Measurements from ENCODE around the gene MLLT1. TPM values are rescaled to one million over a fixed set of nuclear protein-coding genes. Genes with fewer than 3 reads are reported as not detected.

Gene MLLT1
- total and polyA plus RNA-seq, 9 donors: 11.1 to 116 (median 78.4) TPM

DNA sequence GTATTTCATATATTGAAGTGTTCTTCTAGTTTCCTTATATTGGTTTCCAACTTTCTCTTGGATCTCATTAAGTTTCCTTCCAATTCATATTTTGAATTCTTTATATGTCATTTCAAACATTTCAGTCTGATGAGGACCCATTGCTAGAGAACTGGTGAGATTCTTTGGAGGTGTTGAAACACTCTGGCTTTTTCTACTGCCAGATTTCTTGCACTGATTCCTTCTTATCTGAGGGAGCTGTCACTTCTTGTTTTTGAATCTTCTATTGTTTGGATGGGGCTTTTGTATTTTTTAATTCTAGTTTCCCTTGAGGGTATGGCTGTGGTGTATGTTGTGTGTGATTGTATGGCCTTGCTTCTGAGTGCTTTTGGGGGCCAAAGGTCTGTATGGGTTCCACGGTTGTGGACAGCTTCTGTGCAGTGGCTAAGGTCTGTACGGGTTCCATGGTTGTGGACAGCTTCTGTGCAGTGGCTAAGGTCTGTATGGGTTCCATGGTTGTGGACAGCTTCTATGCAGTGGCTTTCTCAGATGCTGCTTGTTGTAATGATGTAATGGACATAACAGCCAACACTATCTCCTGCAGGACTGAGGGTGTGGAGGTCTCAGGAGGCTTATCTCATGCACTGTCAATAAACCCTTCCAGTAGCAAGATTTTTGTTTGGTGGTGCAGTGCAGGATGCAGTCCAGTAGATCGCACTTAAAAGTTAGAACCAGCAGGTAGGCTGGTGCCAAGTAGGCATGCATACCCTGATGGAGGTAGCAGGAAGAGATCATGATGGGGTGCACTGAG lies 107.5 kb downstream of the MLLT1 start:
- Histone ChIP-seq H3K9me3 (no peaks in the 10 kb centered on the region), H3K27me3 (no peaks in the 10 kb centered on the region), H3K27ac (no peak overlapping the region), H3K4me3 (no peak overlapping the region), H3K36me3 (no peaks in the 10 kb centered on the region), H3K4me1 (ENCODE audit: insufficient read depth) (no peaks in the 10 kb centered on the region)
- no peak for TF ChIP-seq EP300 (IDR thresholded peaks at IDR 0.05)
- TF ChIP-seq, protein P1, sequence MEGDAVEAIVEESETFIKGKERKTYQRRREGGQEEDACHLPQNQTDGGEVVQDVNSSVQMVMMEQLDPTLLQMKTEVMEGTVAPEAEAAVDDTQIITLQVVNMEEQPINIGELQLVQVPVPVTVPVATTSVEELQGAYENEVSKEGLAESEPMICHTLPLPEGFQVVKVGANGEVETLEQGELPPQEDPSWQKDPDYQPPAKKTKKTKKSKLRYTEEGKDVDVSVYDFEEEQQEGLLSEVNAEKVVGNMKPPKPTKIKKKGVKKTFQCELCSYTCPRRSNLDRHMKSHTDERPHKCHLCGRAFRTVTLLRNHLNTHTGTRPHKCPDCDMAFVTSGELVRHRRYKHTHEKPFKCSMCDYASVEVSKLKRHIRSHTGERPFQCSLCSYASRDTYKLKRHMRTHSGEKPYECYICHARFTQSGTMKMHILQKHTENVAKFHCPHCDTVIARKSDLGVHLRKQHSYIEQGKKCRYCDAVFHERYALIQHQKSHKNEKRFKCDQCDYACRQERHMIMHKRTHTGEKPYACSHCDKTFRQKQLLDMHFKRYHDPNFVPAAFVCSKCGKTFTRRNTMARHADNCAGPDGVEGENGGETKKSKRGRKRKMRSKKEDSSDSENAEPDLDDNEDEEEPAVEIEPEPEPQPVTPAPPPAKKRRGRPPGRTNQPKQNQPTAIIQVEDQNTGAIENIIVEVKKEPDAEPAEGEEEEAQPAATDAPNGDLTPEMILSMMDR (IDR thresholded peaks at IDR 0.05): no peak
- no peak for DNase-seq
- 84 to 87% (median 87%) methylated on average over 3 of the region's 3 CpGs for WGBS, 3 donors
- intact Hi-C loops (cut with DNase I): loop anchor here in 1 of 4 donors (10.0 kb wide), 1 partner anchor 1543 kb away; no protein-coding TSS in a partner anchor

DNA sequence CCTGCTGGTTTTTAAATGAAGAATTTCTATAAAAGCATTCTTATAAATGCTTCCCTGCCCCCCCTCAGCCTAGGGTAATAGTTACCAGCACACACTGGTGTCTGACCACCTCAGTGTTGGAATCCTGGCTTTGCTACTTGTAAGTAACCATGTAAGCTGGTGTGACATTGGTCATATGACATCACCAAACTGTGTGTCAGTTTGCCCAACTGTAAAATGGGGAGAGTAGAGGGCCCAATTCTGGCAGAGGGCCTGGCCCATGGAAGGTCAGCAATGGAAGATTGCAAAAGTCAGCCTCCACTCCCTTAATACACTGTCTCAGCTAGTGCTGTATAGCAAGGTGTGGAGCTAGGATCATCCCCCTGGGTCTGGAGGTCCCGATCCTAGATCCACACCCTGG lies 112.7 kb downstream of the MLLT1 start:
- TF ChIP-seq, protein P1 (IDR thresholded peaks at IDR 0.05): no peak
- TF ChIP-seq POLR2A (IDR thresholded peaks at IDR 0.05) (no peak), EP300 (IDR thresholded peaks at IDR 0.05) (no peak)
- intact Hi-C loops (cut with DNase I): no loop called here
- H3K27ac ChIP-seq: no peak overlapping the region
- H3K4me3 ChIP-seq: no peak overlapping the region
- WGBS, 3 donors: 72 to 100% (median 83%) methylated on average over 1 of the region's 1 CpG
- no peak for DNase-seq
- H3K36me3 ChIP-seq: no peaks in the 10 kb centered on the region
- H3K9me3 ChIP-seq: no peaks in the 10 kb centered on the region
- no peaks in the 10 kb centered on the region for H3K4me1 ChIP-seq (ENCODE audit: insufficient read depth)
- H3K27me3 ChIP-seq: no peaks in the 10 kb centered on the region

DNA sequence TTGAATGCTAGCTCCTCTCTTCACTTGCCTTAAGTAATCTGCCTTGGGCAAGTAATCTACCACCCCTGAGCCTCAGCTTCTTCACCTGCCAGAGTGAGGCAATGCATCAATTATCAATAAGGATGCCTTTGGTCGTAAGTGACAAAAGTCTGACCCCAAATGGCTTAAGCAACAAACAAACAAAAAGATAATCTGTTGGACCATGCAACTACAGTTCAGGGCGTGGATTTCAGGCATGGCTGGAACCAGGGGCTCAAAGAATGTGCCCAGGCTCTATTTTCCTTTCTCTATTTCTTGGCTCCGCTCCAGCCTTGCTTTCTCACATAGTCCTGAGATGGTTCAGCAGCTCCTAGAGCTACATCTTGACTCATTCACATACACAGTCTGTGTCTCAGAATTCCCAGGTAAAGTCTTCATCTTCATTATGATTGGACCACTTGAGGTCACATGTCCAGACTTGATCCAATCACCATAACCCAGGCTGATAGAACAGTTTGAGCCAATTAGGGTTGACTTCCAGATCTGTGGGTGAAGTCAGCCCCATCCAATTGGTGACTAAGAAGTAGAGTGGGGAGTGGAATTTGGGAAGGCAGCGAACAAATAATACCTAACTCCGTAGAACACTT lies 114.8 kb downstream of the MLLT1 start:
- DNase-seq: no peak
- TF ChIP-seq POLR2A (IDR thresholded peaks at IDR 0.05) (no peak), EP300 (IDR thresholded peaks at IDR 0.05) (no peak)
- TF ChIP-seq, protein P1 (IDR thresholded peaks at IDR 0.05): no peak
- Histone ChIP-seq H3K36me3 (no peaks in the 10 kb centered on the region), H3K27me3 (no peaks in the 10 kb centered on the region), H3K27ac (no peak overlapping the region), H3K4me1 (ENCODE audit: insufficient read depth) (no peaks in the 10 kb centered on the region), H3K4me3 (no peak overlapping the region), H3K9me3 (no peaks in the 10 kb centered on the region)
- intact Hi-C loops (cut with DNase I): no loop called here
- WGBS, 3 donors: 87 to 90% (median 89%) methylated on average over 5 of the region's 5 CpGs

DNA sequence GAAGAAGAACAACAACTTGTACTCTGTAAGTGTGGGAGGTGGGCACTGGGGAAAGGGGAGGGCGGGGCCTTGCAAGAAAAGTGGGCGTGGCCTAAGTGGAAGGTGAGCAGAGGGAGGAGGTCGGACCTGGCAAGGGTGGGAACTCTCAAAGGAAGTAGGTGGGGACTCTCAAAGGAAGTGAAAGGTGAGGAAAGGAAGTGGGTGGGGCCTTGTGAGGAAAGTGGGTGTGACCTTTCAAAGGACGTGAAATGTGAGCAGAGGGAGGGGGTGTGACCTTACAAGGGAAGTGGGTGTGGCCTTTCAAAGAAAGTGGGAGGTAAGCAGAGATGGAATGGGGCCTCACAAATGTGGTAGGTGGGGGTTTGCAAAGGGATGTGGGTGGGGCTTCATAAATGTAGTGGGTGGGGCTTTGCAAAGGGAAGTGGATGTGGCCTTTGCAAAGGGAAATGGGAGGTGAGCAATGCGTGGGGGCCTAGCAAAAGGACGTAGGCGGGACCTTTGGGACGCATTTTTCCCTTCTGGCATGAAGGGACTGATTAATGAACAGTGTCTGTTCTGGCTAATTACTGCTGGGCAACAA lies 118.4 kb downstream of the MLLT1 start:
- intact Hi-C loops (cut with DNase I): no loop called here
- Histone ChIP-seq H3K4me3 (no peak overlapping the region), H3K4me1 (ENCODE audit: insufficient read depth) (no peaks in the 10 kb centered on the region), H3K9me3 (peaks cover 3 to 4% of the 10 kb centered on the region in 2 donors), H3K36me3 (no peaks in the 10 kb centered on the region), H3K27me3 (no peaks in the 10 kb centered on the region), H3K27ac (no peak overlapping the region)
- DNase-seq: no peak
- WGBS, 3 donors: 30 to 47% (median 42%) methylated on average over 8 of the region's 8 CpGs
- TF ChIP-seq EP300 (IDR thresholded peaks at IDR 0.05) (no peak), POLR2A (IDR thresholded peaks at IDR 0.05) (no peak)
- TF ChIP-seq, protein P1 (IDR thresholded peaks at IDR 0.05): no peak

Small RNA genes lying within 50 kb of the gene (small RNA-seq; reads per million reads assigned to genes)
- not detected for gene AC011471.1

Other genes starting within 250 kb of the MLLT1 start
- gene RFX2, start 169.5 kb downstream of the MLLT1 start, total RNA-seq: 10 to 100 TPM in 6 of 7 donors, 1 to 10 TPM in 1; 9.7 to 31.2 (median 14.1) TPM
- gene RFX2, start 169.5 kb downstream of the MLLT1 start, polyA plus RNA-seq: 10 to 100 TPM in 1 of 2 donors, 1 to 10 TPM in 1; 5.9 to 10.7 TPM
- gene ACSBG2, start 144.3 kb downstream of the MLLT1 start, total RNA-seq: not detected
- gene ACSBG2, start 144.3 kb downstream of the MLLT1 start, polyA plus RNA-seq: under 1 TPM in 1 of 2 donors, not detected in 1; 0.37 TPM
- gene ACER1, start 53.6 kb upstream of the MLLT1 start, total RNA-seq: under 1 TPM in 3 of 7 donors, not detected in 4; 0.15 to 0.37 (median 0.23) TPM
- under 1 TPM in 1 of 2 donors, not detected in 1; 0.35 TPM for gene ACER1, start 53.6 kb upstream of the MLLT1 start, polyA plus RNA-seq
- 10 to 100 TPM; 43.2 to 78.8 (median 54.1) TPM for gene CLPP, start 81.6 kb upstream of the MLLT1 start, total RNA-seq
- 10 to 100 TPM; 12.9 to 46.1 TPM for gene CLPP, start 81.6 kb upstream of the MLLT1 start, polyA plus RNA-seq
- 100 to 1,000 TPM in 3 of 7 donors, 10 to 100 TPM in 4; 66.7 to 118 (median 99.0) TPM for gene ALKBH7, start 92.8 kb upstream of the MLLT1 start, total RNA-seq
- gene ALKBH7, start 92.8 kb upstream of the MLLT1 start, polyA plus RNA-seq: 10 to 100 TPM in 1 of 2 donors, under 1 TPM in 1; 0.55 to 80.8 TPM
- 1 to 10 TPM in 6 of 7 donors, under 1 TPM in 1; 0.72 to 2.8 (median 2.0) TPM for gene PSPN, start 96.0 kb upstream of the MLLT1 start, total RNA-seq
- gene PSPN, start 96.0 kb upstream of the MLLT1 start, polyA plus RNA-seq: 1 to 10 TPM; 1.2 TPM
- 10 to 100 TPM; 41.2 to 95.0 (median 65.7) TPM for gene GTF2F1, start 113.2 kb upstream of the MLLT1 start, total RNA-seq
- gene GTF2F1, start 113.2 kb upstream of the MLLT1 start, polyA plus RNA-seq: 10 to 100 TPM; 66.9 to 91.5 TPM
- 100 to 1,000 TPM in 5 of 7 donors, 10 to 100 TPM in 2; 56.2 to 260 (median 253) TPM for gene KHSRP, start 144.8 kb upstream of the MLLT1 start, total RNA-seq
- gene KHSRP, start 144.8 kb upstream of the MLLT1 start, polyA plus RNA-seq: 100 to 1,000 TPM; 104 to 160 TPM
- gene SLC25A41, start 153.8 kb upstream of the MLLT1 start, total RNA-seq: under 1 TPM in 3 of 7 donors, not detected in 4; 0.20 to 0.52 (median 0.43) TPM
- under 1 TPM in 1 of 2 donors, not detected in 1; 0.38 TPM for gene SLC25A41, start 153.8 kb upstream of the MLLT1 start, polyA plus RNA-seq
- gene SLC25A23, start 179.8 kb upstream of the MLLT1 start, total RNA-seq: 10 to 100 TPM; 26.7 to 71.3 (median 43.8) TPM
- 10 to 100 TPM; 30.0 to 74.0 TPM for gene SLC25A23, start 179.8 kb upstream of the MLLT1 start, polyA plus RNA-seq
- gene CRB3, start 184.3 kb upstream of the MLLT1 start, total RNA-seq: 10 to 100 TPM in 1 of 7 donors, 1 to 10 TPM in 3, under 1 TPM in 2, not detected in 1; 0.52 to 30.1 (median 2.0) TPM
- gene CRB3, start 184.3 kb upstream of the MLLT1 start, polyA plus RNA-seq: under 1 TPM in 1 of 2 donors, not detected in 1; 0.33 TPM
- 1 to 10 TPM in 3 of 7 donors, under 1 TPM in 4; 0.72 to 2.3 (median 1.00) TPM for gene DENND1C, start 201.8 kb upstream of the MLLT1 start, total RNA-seq
- gene DENND1C, start 201.8 kb upstream of the MLLT1 start, polyA plus RNA-seq: 1 to 10 TPM in 1 of 2 donors, under 1 TPM in 1; 0.63 to 1.2 TPM
- 1 to 10 TPM in 3 of 7 donors, under 1 TPM in 2, not detected in 2; 0.88 to 6.4 (median 3.2) TPM for gene TUBB4A, start 222.3 kb upstream of the MLLT1 start, total RNA-seq
- gene TUBB4A, start 222.3 kb upstream of the MLLT1 start, polyA plus RNA-seq: 10 to 100 TPM in 1 of 2 donors, under 1 TPM in 1; 0.92 to 47.1 TPM

Data from ovary (tissue), 9 donors.